Skin of body (tissue), 2 donors: ENCODE measurements around the gene RSPH1. TPM values are rescaled to one million over a fixed set of nuclear protein-coding genes. Genes with fewer than 3 reads are reported as not detected.

Experiments used
- DNase-seq: peaks from one replicate; lab custom pipeline; 2025; lab: John Stamatoyannopoulos, UW
- total RNA-seq: library from RNA; depleted of rRNA; stranded (reverse); fragments of >200 nt; gene quantifications from one replicate; pipeline ENCODE4 v1.2.3, GENCODE V29; 2014

Gene RSPH1
- total RNA-seq, 1 donor from 2014 or later = 0.39 TPM

DNA sequence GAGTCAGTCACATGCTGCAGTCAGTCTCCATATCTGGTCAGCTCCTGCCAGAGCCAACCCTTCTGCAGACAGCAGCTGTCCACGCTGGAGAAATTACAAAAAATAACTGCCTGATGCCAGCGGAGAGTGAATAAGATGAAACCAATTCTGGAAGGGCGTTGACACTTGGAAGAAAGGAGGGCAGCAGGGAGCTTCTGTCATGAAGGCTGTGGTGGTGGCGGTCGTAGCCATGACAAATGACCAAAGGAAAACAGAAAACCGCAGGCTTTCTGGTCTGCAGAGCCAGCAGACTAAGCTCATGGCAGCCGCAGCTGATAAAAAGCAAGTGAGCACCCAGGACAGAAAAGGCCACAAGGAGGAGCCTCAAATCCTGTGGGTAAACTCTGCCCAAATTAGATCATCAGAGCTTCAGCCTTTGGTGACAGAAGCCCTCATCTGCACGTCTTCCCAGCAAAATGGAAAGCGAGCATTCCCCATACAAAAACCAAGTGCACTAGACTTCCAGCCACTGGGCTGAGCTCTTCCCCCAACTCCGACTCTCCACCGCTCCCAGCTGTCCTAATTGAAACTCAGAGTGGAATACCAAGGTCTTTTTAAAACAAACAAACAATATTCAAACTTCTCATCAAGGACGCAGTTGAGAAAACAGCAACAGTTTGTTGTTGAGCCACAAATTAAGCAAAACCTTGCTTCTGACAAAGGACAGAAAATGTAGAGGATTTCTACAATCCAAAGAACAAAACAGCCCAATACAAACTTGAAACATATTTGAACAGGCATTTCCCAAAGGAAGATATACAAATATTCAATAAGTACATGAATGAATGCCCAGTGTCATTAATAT lies 28.7 kb downstream of the RSPH1 start:
- DNase-seq = no peak

DNA sequence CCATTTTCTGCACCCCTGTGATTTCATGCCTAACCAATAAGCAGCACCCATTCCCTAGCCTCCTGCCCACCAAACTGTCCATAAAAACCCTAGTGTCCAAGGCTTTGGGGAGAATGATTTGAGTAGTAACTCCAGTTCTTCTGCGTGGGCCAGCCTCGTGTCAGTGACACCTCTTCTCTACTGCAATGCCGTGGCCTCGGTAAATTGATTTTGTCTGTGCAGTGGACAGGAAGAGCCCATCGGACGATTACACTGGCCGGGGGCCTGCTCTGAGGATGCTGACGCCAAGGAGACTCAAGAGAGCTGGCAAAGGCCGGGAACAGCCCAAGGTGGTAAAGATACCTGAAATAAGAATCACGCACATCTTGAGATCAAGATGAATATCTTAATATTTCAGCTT lies 29.3 kb downstream of the RSPH1 start:
- DNase-seq = no peak

DNA sequence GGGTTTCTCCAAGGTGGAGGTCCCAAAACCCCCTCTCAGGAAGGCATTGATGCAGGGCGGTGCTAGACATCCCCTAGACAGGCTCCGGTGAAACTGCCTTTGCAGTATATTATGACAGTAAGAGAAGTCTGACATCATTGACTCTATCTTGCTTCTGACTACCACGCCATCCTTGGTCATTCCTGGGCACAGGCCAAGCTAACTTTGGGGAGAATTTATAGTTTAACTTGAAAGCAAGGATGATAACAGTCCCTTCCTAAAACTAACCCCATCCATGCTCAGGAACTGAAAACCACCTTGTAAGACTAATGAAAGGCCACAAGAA lies 30.3 kb downstream of the RSPH1 start:
- DNase-seq = no peak

DNA sequence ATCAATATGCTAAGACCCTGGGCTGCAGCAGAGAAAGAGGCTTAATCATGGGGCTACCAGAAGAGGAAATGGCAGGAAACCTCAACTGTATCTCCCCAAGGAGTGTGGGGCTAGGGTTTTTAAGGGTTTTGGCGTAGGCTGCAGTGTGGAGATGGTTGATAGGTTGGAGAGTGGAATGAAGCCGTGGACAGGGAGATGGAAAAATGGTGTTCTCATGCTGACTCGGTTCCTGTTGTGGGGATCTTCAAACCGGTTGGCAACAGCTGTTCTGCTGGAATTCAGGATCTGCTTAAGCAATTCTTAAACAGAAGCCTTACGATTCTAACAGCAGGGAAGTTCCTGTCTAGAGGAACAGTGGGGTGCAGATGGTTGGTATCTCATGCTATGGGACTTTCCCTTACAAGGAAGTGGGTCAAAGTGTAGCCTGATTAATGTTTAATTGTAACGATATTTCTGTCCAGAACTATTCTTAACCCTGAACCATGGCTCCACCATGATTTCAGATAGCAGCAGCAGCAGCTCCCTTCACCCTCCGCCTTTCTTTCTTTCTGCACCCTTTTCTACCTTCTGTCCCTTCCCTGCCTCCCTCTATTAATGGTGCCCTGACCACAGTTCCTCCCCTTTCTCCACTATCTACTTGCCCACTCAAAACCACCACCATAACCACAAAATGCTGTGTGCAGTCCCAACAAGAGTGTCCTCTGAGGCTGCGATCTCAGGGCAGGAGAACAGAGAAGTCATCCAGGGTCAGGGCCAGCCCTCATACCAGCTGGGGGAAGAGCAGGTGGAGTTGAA lies 30.8 kb downstream of the RSPH1 start:
- no peak for DNase-seq

DNA sequence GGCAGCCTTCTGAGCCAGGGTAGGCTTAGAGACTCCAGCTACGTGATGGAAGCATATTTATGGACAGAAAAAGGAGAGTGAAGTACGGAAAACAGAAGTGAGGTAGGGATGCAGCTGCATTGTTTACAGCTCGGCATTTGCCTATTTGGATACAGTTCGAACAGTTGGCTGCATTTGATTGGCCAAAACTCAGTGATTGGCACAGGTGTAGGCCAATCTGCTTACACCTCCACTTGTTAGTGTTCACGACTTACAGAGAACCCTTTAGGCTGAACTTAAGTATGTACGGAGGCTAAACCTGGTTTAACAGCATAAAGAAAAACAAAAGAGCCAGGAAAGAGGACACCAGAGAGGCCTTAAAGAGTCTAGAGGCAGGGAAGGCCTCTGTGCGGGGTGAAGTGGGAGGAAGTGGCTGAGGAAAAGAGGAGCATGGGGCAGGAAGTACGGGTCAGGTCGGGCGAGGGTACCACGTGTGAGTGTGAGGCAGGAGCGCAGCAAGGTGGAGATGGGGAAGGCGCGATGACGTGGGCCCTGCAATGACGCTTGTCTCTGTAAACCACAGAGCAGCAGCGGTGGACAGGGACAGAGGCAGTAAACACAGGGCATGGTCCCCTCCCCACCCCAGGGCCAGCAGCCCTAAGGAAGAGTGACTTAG lies 32.0 kb downstream of the RSPH1 start:
- DNase-seq = no peak

DNA sequence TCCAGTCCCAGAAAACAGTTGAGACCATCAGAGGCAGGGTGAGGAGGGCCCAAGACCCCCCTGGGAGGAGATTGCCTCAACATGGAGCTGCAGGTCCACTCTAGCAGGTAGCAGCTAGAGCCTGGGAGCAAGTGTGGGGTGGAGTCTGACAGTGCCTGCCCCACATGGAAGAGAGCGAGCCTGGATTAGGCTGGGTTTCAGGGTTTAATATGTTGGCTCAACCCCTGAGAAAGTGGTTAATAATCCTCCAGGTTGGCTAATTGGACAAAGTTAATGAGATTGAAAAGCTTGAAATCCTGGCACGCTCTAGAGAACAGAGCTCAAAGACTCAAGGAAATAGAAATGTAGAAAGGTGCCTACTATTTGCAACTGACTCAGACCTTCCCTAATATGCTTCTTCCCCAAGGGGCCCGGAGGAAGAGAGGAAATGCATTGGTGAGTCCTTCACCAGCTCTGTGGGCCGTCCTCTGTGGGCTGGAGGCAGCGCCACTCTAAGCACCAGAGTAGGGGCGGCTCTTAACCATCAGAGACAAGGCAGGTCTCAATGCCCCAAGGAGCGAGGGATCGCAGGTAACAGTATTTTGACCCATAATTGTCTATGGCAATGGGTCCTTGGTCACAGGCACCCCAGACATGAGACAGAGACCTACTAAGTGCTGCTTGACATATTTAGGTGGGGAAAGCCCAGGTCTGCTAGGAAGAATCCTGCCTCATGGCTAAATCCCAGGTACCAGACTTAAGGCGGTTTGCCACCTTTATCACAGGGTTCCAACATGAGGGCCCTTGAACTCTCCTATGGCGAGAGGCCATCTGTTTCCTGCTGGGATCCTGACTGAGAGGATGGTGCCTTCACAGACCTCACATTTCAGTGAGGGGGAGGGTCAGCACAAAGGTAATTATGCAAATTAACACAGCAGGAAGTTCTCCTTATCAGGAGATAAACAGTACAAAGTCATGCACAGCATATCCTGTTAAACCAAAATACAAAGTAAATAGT lies 33.8 kb downstream of the RSPH1 start:
- no peak for DNase-seq

DNA sequence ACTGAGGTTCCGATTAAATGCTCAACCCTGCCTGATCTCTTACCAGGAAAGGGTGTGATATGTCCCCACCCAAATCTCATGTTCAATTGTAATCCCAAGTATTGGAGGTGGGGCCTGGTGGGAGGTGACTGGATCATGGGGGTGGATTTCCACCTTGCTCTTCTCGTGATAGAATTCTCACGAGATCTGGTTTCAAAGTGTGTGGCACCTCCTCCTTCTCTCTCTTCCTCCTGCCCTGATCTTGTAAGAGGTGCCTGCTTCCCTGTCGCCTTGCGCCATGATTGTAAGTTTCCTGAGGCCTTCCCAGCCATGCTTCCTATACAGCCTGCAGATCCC lies 34.9 kb downstream of the RSPH1 start:
- DNase-seq = no peak

DNA sequence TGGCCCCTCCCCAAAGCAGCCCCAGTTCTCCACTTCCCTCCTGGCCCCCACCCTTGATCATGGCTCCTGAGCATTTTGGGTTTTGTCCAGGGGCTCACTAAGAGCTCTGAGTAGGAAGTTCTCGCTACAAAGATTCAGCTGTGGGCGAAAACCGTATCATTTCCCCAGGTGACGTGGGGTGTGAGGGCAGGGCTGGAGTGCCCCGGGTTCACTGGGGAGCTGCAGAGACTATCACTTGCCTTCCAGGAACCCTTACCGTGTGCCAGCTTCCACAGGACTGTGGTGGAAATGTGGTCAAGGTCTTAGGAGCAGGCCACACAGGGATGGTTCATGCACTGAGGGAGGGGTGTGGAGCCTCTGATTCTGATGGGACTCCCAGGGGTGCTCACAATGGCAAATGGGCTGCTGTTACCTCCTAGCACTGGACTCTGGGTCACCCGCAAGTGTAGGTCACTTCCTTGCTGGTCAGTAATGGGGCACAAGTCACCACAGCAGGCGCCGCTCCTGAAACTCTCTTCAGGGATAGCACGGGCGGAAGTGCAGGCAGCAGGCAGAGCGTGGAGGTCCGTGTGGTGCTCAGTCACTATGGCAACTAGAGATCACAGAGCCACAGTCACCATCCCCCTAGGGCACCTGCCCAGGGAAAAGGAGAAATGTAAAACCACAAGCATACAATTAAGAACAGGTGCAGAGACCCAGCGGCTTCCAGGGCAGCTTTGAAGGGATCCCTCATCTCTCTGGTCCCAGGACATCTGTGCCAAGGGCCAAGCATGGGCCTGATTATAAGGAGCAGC lies 35.4 kb downstream of the RSPH1 start:
- DNase-seq = no peak

DNA sequence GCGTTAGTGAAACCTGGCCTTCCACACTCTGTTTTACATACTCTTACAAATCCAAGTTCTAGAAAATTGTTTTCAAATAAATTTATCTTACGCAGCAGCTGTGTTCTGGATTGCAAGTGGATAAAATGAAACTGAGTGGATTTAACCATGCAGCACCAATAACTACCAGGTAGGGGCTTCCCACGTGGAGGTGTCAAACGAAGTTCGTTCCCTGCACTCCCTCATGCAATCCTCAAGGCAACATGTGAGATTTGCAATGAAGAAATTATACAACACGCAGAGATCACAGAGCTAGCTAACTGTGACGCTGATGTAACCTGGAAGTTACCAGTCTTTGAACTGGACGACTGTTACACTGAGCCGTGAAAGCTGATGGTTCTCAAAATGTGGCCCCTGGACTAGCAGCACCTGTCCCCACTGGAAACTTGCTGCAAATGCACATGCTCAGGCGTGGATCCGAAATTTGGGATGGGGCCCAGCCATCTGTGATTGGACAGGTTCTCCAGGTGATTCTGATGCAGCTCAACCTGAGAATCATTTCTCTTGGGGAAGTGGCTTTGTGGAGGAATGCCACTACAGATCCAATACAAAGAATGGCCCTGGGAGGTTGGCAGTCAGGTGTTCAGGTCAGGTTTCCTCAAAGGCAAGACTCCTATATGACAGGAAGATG lies 36.3 kb downstream of the RSPH1 start:
- DNase-seq = no peak

DNA sequence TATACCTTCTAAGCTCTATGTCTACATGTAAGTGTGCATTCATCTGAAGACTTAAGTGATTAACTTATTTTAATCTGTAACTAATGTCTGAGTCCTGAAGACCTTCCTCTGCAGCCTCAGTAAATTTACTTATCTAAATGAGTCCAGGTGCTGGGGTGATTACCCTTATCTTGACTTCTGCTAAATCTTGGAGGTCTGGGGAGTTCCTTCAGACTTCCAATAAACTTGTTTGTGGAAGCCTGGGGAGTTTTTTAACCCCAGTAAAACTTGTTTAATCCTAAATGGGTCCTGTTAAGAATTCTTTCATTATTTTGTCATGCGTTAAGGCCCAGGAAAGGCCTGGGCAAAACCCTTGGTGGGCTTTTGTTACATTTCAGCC lies 37.0 kb downstream of the RSPH1 start:
- no peak for DNase-seq

DNA sequence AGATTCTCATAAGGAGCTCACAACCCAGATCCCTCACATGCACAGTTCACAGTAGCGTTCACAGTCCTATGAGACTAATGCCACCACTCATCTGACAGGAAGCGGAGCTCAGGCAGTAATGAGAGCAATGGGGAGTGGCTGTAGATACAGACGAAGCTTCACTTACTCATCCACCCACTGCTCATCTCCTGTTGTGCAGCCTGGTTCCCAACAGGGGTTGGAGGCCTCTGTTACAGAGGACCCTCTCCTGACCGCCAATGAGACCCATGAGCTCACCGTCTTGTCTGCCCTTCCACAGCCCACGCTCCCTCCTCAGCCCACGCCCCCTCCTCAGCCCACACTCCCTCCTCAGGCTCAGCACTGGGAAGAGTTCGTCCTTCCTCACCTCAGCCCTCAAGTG lies 39.6 kb downstream of the RSPH1 start:
- no peak for DNase-seq

DNA sequence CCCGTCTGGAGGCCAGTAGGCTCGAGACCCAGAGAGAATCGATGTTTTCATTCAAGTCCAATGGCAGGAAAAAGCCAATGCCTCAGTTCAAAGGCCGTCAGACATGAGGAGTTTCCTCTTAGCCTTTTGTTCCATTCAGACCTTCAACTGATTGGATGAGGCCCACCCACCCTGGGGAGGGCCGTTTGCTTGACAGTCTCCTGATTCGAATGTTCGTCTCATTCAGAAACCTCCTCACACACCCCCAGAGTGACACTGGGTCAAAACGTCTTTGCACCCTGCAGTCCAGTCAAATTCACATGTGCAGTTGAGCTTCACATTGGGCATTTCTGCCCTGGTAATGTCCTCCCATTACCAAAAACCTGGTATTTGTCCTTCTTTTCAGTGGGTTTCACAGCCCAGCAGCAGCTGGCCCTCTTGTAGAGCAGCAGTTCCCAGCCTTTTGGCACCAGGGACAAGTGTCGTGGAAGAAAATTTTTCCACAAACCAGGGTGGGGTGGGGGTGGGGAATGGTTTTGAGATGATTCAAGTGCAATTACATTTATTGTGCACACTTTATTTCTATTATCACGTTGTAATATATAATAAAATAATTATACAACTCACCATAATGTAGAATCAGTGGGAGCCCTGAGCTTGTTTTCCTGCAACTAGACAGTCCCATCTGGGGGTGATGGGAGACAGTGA lies 40.1 kb downstream of the RSPH1 start:
- no peak for DNase-seq

DNA sequence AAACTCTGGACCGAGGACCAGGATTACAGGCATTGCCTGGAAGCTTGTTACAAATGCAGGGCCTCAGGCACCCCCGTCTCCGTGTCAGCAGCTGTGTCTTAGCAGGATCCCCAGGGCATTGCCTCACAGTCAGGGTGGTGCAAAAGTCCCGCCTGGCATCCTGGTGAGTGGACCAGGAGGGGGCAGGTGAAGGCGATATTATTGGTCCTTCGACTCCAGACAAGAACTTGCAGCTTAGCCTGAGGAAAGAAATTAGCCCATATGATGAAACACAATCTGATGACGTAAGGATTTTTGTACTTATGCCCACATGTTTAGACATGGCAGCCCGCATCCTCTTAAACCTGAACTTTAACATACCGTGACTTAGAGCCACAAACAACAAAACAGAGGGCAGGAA lies 40.8 kb downstream of the RSPH1 start:
- DNase-seq = no peak

DNA sequence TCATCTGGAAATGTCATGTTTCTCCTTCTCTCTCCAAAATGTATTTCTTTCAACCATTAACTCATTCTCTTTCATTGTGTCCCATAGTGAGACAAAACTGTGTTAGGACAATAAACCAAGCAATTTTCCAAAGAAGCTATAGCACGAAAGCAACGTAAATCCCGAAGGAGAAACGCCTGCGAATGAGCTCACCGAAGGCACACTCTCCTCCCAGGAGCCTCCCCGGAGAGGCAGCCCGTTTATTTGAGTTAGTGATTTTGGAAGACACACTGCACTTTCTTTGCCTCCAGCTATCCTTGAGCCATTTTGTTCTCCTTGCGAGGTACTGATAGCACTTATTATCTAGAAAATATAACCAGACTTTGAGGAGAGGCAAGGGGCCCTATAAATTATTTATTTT lies 41.2 kb downstream of the RSPH1 start:
- no peak for DNase-seq

DNA sequence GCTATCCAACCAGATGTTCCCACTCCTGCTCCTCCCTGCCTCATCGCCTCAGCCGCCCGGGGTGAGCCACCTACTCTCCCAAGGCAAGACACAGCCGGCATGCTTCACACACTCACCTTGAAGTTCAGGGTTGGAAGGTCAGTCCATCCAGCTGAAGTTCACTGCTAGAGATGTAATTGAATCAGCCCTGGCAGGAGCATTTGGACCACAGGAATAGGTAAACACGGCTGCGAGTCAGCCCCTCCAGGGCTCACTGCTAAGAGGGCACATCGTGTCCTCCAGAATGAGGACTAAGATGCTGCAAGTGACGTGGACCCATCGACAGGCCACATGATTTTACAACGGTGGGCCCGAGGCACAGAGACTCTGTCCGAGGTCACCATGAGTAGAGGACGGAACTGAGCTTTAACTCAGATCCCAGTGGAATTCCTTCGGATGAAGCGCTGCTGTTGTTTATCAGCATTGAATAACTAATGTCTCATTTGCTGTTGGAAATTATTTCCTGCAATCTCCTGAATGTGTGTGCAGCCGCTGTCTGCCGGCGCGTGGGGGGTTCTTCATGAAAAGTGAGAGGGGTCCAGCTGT lies 41.9 kb downstream of the RSPH1 start:
- no peak for DNase-seq

DNA sequence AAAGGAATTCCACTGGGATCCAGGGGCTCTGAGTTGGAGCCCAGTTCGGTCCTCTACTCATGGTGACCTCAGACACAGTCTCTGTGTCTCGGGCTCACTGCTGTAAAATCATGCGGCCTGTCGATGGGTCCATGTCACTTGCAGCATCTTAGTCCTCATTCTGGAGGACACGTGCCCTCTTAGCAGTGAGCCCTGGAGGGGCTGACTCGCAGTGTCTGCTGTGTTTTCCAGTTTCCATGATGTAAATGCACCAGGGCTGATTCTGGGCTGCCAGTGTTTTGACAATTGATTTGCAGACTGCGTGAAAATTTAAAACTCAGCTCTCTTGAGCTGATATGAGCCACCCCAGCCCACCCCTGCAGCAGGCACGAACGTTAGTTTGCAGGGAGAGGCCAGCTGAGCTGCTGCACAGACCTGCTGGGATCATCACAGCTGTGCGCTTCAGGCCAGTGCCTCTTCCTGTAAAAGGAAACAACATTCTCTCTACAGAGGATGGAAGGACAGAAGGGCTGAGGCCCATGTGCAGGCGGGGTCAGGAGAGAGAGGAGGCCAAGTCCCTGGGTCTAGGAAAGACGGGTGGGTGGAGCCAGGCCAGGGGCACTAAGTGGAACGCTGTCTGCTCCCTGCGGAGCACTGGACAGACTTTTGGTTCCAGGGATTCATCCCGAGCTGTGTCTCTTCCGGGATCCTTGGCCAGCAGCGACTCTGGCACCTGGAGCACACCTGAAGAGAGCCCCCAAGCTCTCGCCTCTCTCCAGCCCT lies 42.6 kb downstream of the RSPH1 start:
- no peak for DNase-seq

DNA sequence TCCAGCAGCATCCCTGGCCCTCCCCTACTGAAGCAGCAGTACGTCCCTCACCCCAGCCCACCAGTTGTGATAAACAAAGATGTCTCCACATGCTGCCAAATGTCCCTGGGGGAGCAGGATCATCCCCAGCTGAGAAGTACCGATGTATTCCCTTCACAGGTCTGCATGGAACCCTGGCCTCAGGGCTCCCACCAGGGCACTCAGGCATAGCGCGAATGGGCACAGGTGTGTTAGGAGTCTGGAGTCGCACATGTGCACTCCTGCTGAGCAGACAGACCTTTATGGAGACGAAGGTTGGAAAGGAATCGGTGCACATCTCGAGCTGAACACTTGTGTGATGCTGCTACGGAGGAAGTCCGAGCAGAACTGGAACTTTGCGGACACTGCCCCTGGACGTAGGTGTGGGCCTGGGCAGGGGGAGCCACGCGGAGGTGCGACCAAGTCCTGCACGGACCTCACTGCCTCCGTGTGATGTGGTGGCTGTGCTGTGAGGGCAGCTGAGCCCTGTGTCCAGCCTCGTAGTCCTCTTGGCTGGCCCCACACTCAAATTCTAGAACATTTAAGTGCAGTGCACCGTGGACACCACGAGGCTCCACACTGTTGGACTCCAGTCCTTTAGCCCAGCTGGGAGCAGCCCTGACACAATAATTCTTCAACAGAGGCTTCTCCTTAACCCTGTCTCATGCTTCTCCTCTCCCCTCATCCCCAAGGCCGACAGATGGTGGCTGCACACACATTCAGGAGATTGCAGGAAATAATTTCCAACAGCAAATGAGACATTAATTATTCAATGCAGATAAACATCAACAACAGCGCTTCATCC lies 43.4 kb downstream of the RSPH1 start:
- no peak for DNase-seq
